ENCODE results near the gene CCDC154. TPM values are rescaled to one million over a fixed set of nuclear protein-coding genes. Genes with fewer than 3 reads are reported as not detected.

Gene CCDC154
- total RNA-seq, 4 donors from 2014 or later = 0.34 to 3.5 (median 0.39) TPM; not detected in 1

GRCh38 chr16:1414532-1415260, 29.7 kb downstream of the CCDC154 start, which contains the start of gene UNKL:
TSS of gene UNKL (minus strand) at chr16:1414704. CDS start at chr16:1414691, 13 bp downstream.
- WGBS = 28% methylated on average over 4 of the region's 72 CpGs
- H3K36me3 ChIP-seq = peaks cover 22% of the 10 kb centered on the region
- H3K27ac ChIP-seq = peak within 1 kb of the TSS; percentile 90
- H3K4me1 ChIP-seq = peaks cover 50% of the 10 kb centered on the region
- no peak for TF ChIP-seq EP300 (IDR thresholded peaks at IDR 0.05)
- peak in 1 of 2 donors; percentile 82 for DNase-seq (ENCODE audit: low spot score in 2 of 2)
- H3K27me3 ChIP-seq = no peaks in the 10 kb centered on the region
- H3K9me3 ChIP-seq = no peaks in the 10 kb centered on the region
- H3K4me3 ChIP-seq = peak within 1 kb of the TSS; percentile 97

- Histone ChIP-seq H3K36me3 (peaks cover 22% of the 10 kb centered on the region), H3K4me3 (peak overlapping the region; percentile 97), H3K27me3 (no peaks in the 10 kb centered on the region), H3K27ac (peak overlapping the region; percentile 90), H3K4me1 (peaks cover 43% of the 10 kb centered on the region), H3K9me3 (no peaks in the 10 kb centered on the region)
- TF ChIP-seq POLR2AphosphoS5 (IDR thresholded peaks at IDR 0.05) (no peak), EP300 (IDR thresholded peaks at IDR 0.05) (no peak), CTCF (IDR thresholded peaks at IDR 0.05) (peak; percentile 31 to 65)
- WGBS = 7% methylated on average over 23 of the region's 85 CpGs
- DNase-seq (ENCODE audit: low spot score in 2 of 2) = no peak
Measured at GRCh38 chr16:1413684-1414531, 30.4 kb downstream of the CCDC154 start.

- 100% methylated on average over 1 of the region's 2 CpGs for WGBS
- Histone ChIP-seq H3K9me3 (no peaks in the 10 kb centered on the region), H3K27me3 (no peaks in the 10 kb centered on the region), H3K4me3 (no peak overlapping the region), H3K36me3 (peaks cover 22% of the 10 kb centered on the region), H3K27ac (no peak overlapping the region), H3K4me1 (peaks cover 47% of the 10 kb centered on the region)
- no peak for DNase-seq (ENCODE audit: low spot score in 2 of 2)
- TF ChIP-seq EP300 (IDR thresholded peaks at IDR 0.05) (no peak), CTCF (IDR thresholded peaks at IDR 0.05) (no peak), POLR2A (IDR thresholded peaks at IDR 0.05) (no peak), POLR2AphosphoS5 (IDR thresholded peaks at IDR 0.05) (no peak)
Measured at GRCh38 chr16:1412847-1413246, 31.5 kb downstream of the CCDC154 start.

GRCh38 chr16:1408171-1408837, 36.1 kb downstream of the CCDC154 start:
- DNase-seq (ENCODE audit: low spot score in 2 of 2) = peak; percentile 96 to 98
- TF ChIP-seq EP300 (IDR thresholded peaks at IDR 0.05) = no peak
- no peak for TF ChIP-seq CTCF (IDR thresholded peaks at IDR 0.05)
- no peak for TF ChIP-seq POLR2A (IDR thresholded peaks at IDR 0.05)
- no peak for TF ChIP-seq POLR2AphosphoS5 (IDR thresholded peaks at IDR 0.05)
- Histone ChIP-seq H3K4me1 (peaks cover 26% of the 10 kb centered on the region), H3K4me3 (peak overlapping the region; percentile 51), H3K36me3 (peaks cover 44% of the 10 kb centered on the region), H3K27me3 (no peaks in the 10 kb centered on the region), H3K9me3 (no peaks in the 10 kb centered on the region), H3K27ac (peak overlapping the region; percentile 16)
- 6% methylated on average over 34 of the region's 42 CpGs for WGBS

GRCh38 chr16:1407753-1408152, 36.6 kb downstream of the CCDC154 start:
- peaks cover 49% of the 10 kb centered on the region for H3K36me3 ChIP-seq
- peak overlapping the region; percentile 51 for H3K4me3 ChIP-seq

More at GRCh38 chr16:1407753-1408152, 36.6 kb downstream of the CCDC154 start:
- TF ChIP-seq POLR2A (IDR thresholded peaks at IDR 0.05) = no peak
- no peak for TF ChIP-seq CTCF (IDR thresholded peaks at IDR 0.05)
- TF ChIP-seq EP300 (IDR thresholded peaks at IDR 0.05) = no peak
- TF ChIP-seq POLR2AphosphoS5 (IDR thresholded peaks at IDR 0.05) = no peak
- Histone ChIP-seq H3K27ac (peak overlapping the region; percentile 16), H3K27me3 (no peaks in the 10 kb centered on the region), H3K4me1 (peaks cover 23% of the 10 kb centered on the region), H3K9me3 (no peaks in the 10 kb centered on the region)
- 24% methylated on average over 10 of the region's 11 CpGs for WGBS
- DNase-seq (ENCODE audit: low spot score in 2 of 2) = no peak

Data from suprapubic skin (tissue), 4 donors.